ENCODE results near the gene ZDHHC9.

The ZDHHC9 gene

DNA sequence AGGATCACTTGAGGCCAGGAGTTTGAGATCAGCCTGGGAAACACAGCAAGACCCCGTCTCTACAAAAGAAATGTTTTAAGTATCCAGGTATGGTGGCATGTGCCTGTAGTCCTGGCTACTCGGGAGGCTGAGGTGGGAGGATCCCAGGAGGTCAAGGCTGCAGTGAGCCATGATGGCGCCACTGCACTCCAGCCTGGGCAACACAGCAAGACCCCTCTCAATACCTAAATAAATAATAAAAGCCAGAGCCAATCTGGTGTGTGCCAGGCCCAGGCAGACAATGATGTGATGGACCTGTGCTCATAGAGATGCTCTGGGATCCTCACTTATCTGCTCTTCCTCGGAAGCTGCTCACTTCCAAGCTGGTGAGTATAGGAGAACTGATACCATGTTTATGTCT is 82.1 kb downstream of the ZDHHC9 start:
- DNase-seq: no peak

DNA sequence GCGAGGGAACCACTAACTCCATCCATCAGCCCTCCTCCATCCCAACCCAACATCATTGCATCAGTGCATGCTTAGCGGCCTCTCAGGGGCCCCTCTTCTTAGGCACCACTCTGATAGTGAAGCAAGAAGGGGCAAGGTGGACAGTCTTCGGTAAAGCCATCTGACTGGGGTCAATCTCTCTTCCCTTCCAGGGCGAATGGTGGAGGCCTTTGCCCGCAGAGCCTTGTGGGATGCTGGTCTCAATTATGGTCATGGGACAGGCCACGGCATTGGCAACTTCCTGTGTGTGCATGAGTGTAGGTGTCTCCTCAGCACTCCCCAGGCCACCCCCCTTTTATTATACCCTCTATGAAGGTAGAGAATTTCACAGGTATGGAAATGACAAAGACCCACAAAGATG is 82.7 kb downstream of the ZDHHC9 start:
- no peak for DNase-seq

DNA sequence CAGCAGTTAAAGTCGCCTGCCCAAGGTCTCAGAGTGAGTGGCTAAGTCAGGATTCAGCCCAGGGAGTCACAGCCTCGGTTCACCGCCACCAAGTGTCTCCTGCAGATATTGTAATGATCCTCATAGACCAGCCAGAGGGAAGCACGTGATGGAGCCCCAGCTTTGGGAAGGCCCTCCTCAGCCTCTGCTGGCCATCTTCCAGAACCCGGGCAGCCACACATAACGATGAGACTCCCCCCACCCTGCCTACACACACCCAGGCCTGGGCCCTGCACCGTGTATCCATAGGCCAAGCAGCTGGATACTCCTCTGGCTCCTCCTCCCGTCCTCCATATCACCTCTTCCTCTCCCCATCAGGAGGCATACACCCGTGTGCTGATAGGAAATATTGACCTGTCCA is 83.5 kb downstream of the ZDHHC9 start:
- no peak for DNase-seq

DNA sequence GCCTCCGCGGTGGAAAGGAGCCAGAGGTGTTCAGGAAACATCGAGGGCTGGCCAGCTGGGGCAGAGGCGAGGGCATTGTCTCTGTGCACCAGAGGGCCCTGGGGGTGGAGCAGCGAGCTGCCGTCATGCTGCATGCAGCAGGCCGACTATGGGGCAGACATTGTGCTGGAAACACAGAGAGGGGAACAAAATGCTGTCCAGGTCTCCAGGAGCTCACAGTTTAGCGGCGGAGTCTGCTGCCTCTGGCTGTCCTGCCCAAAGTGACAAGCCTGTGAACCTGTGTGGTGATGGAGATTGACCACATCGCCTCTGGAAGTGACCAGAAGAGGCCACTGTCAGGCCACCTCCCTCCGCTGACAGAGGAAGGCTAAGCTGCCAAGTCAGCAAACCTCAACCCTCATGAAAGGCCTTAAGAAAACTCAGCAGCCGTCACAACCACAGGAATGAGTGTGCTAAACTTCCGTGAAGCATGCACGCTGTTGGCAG is 84.1 kb downstream of the ZDHHC9 start:
- DNase-seq: peak; percentile 38

DNA sequence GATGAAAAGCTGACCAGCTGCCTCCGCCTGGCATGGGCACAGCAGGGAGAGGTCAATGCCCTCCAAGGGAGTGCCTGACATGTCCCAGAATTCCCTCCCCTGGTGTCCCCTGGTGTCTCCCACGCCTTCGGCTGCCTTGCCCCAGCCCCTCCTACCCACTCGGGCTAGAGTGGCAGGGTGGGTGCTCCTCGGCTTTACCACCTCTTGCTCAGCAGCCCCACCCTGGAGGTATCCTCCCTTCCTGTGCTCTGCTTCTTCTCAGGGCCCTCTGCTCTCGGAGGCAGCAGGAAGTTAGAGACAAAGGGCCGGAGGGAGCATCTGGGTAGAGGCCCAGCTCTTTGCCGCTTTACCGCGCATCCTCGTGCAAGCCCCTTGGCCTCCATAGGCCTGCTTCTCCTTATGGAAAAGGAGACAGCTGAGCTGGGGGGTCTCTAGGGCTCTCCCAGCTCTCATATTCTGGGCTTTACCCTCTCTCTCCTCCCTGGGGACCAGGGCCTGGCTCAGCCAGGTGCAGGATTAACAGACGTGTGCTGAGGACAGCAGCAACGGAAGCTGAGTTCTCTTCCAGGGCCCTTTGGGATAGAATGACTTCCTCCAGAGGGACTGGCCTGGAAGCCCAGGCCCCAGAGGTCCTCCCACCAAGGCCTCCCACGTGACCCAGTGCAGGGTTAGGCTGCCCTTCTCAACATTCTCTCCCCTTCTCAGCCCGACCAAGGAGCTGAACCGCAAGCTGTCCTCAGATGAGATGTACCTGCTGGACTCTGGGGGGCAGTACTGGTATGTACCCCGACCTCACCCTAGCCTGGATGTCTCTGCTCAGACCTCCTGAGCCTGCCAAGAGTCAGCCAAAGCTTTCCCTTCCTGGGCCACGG is 87.7 kb downstream of the ZDHHC9 start:
- no peak for DNase-seq

DNA sequence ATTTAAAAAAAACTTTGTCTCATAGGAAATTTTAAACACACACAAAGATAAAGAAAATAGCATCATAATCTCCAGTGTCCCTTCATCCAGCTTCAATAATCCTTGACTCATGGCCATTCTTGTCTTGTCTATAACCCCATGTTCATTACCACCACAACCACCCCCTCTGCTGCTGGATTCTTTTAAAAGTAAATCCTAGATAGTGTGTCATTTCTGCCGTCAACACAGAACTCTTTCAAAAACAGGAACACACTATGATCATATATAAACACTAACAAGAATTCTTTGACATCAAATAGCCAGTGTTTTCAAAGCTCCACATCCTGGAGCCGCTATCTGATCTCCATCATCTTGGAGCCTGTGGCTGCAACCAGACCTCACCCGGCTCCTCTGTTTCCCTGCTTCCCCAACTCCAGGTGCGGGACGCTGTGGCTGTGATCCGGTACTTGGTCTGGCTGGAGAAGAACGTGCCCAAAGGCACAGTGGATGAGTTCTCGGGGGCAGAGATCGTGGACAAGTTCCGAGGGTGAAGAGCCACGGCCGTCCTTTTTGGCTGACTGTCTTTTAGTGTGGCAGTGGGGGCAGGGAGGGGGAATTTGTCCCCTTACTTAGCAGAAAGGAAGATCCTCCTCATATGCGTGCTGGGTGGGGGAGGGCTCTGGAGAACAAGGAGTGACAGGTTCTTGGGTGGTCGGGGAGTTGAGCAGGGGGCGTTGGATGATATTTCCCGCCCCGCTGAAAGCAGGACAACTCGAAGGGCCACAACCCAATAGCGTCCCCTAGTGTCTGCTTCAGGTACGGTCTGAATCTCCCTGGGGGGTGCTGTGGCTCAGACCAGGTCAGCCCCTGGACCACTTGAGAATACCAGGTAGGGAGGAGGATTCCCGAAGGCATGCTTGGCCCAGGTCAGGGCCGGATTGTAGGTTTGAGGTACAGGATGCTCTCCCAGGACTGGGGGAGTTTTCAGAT is 89.3 kb downstream of the ZDHHC9 start:
- DNase-seq: no peak

Data from stimulated activated CD4-positive, alpha-beta T cell treated with anti-CD3 and anti-CD28 coated beads, Interleukin-4, amount 100 ng/mL, for 1 hour (primary cell).